ENCODE measurements around the gene NNMT.

DNA sequence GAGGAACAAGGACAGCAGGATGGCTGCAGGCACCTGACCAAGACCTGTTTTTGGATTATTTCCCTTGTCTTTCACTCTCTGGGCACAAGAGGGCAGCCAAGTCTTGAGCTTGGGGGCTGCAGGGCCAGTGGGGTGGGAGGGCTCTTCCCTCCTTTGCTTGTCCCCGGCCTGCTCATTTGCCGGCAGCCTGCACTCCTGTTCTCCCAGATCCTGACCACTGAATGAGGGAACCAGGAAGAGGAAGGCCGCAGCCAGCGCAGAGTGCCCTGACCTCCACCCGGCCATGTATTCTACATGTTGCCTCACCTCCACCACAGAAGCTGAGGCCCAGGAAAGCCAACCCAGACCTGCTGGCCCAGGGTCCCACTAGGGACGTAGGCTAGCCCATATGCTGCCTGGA, 15.5 kb upstream of the NNMT start:
- no peak for TF ChIP-seq EZH2 (IDR thresholded peaks at IDR 0.05; ENCODE audit: borderline replicate concordance, low read depth, low read length, severe bottlenecking)
- TF ChIP-seq, protein P1, sequence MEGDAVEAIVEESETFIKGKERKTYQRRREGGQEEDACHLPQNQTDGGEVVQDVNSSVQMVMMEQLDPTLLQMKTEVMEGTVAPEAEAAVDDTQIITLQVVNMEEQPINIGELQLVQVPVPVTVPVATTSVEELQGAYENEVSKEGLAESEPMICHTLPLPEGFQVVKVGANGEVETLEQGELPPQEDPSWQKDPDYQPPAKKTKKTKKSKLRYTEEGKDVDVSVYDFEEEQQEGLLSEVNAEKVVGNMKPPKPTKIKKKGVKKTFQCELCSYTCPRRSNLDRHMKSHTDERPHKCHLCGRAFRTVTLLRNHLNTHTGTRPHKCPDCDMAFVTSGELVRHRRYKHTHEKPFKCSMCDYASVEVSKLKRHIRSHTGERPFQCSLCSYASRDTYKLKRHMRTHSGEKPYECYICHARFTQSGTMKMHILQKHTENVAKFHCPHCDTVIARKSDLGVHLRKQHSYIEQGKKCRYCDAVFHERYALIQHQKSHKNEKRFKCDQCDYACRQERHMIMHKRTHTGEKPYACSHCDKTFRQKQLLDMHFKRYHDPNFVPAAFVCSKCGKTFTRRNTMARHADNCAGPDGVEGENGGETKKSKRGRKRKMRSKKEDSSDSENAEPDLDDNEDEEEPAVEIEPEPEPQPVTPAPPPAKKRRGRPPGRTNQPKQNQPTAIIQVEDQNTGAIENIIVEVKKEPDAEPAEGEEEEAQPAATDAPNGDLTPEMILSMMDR (IDR thresholded peaks at IDR 0.05; ENCODE audit: extremely low read depth in 1 of 2, insufficient read depth in 1 of 2, low read depth in 1 of 2, low read length in 2 of 2), result peak; percentile 71 to 80

All from endothelial cell of umbilical vein (primary cell).